Activated CD4-positive, alpha-beta T cell treated with anti-CD3 and anti-CD28 coated beads for 4 hours (primary cell): ENCODE data around the gene DNAAF9.
A peak's percentile ranks its signal among the peaks of the same experiment; 100 is the strongest.
"Not testable (repeated sequence)": the region's sequence is repeated elsewhere in the genome, so short reads cannot be mapped to it uniquely, and the experiment has no call there.

Source experiments
- DNase-seq, 2 donors: peaks; one replicate each; pipeline ENCODE4 v3.0.0-alpha.2; 2020

Gene DNAAF9

GRCh38 chr20:3407040-3407770 is at the start of gene DNAAF9:
DNAAF9 (minus strand) TSS chr20:3407669; CDS start chr20:3407557, 112 bp downstream.
- peak; percentile 40 to 50 for DNase-seq

DNA sequence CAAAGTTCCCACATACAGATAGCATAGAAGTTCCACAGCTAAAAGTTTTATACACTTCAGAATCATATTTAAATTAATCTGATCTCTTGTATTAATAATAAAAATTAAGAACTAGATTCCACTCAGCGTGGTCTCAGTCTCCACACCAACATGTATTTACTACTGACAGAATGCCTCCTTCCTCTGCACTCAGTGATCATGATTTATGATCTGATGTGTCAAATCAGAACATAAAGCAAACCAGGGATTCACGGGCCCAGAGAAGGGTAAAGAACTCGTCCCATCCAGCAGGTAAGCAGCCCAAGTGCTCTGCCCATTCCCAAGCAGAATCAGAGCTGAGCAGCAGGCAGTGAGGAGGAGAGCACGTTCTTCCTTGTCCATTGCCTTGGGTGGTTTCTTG is 49.2 kb upstream of the DNAAF9 start:
- no peak for DNase-seq

- no peak for DNase-seq
These were observed 47.4 kb upstream of the DNAAF9 start for GRCh38 chr20:3454831-3455230.

- no peak for DNase-seq
These were observed 45.2 kb upstream of the DNAAF9 start for GRCh38 chr20:3452690-3453089.

DNA sequence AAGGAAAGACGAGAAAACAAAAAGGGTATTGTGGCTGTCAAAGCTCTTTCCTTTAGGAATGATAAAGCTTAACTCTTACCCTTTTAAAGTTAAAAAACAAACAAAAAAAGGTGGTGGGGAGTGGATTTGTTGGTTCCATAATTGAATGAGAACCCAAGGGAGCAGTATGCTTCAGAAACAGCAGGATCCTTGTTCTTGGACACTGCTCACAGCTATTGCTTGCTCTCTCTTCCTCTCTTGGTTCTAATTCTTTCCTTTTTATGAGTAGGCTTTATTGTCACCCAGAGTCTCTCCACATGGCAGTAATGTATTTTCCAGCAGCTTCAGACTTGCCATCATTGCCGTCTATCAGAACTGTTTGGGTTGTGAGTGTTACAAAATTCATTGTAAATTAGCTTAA is 44.7 kb upstream of the DNAAF9 start:
- no peak for DNase-seq

- DNase-seq: no peak
These were observed 41.9 kb upstream of the DNAAF9 start for GRCh38 chr20:3449319-3449718.

DNA sequence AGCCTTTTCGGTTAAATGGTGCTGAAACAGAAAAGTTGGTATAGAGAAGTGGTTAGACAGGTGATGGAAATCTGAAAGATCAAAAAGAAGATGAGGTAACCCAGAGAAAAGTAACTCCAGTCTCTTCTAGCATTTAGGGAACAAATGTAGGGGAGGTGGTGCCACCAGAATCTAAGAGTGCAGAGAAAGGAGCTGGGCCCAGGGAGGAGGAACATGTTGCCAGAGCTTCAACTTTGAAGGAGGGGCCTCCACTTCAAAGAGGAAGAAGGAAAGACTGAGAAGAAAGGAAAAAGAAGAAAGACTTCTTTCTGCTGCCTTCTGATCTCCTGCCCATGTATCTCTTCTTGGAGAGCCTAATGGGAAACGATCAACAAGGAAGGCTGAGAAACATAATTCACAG is 39.9 kb upstream of the DNAAF9 start:
- no peak for DNase-seq

- DNase-seq: no peak
These were observed 39.3 kb upstream of the DNAAF9 start for GRCh38 chr20:3446779-3447178.

DNA sequence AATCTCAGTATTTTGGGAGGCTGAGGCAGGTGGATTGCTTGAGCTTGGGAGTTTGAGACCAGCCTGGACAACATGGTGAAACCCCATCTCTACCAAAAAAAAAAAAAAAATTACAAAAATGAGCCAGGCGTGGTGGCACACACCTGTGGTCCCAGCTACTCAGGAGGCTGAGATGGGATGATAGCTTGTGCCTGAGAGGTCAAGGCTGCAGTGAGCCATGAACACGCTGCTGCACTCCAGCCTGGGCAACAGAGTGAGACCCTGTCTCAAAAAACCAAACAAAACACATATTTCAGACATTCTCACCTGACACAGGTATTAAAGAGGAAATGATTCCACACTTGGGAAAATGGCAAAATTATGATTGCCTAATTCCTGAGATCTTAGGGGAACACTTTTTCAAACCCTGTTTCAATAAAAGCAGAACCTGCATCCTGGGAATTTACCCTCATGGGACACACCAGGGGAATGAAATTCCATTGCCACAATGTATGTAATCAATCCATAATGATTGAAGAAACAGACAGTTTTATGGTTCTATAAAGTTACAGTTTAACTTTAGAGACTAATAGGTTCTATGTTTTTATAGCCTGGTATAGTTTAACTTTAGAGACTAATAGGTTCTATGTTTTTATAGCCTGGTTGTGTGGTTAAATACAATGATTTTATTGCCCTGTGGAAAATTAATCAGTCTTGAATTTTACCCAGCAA is 29.6 kb upstream of the DNAAF9 start:
- no peak for DNase-seq

DNA sequence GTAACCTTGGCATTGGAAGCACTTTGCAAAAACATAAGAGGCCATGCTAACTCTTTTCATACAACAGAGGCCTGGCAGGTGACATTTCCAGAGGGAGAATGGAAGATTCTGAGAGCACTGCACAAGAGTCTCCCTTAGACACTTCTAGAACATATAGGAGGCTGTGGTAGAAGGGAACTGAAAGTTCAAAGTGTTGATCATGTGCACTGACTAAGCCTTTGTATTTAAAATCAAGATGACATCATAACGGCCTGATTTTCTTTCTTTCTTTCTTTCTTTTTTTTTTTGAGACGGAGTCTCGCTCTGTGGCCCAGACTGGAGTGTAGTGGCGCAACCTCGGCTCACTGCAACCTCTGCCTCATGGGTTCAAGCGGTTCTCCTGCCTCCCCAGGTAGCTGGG is 26.8 kb upstream of the DNAAF9 start:
- no peak for DNase-seq

DNA sequence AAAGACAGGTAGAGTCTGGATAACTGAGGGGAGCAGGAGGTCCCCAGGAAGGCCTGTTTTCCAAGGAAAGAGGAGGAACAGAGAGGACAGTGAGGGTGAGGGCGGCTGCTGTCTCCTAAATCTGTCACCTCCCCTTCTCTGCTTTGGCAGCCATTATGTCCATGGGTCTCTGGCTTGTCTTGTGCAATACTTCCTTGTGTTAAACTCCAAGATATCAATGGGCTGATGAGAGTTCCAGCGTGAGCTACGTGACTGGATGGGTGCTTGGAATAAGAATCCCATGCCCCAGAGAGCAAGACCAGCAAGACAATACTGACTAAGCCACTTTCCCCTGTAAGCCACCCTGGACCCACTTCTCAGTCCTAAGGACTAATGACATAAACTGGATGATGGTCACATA is 26.3 kb upstream of the DNAAF9 start:
- DNase-seq: no peak

DNA sequence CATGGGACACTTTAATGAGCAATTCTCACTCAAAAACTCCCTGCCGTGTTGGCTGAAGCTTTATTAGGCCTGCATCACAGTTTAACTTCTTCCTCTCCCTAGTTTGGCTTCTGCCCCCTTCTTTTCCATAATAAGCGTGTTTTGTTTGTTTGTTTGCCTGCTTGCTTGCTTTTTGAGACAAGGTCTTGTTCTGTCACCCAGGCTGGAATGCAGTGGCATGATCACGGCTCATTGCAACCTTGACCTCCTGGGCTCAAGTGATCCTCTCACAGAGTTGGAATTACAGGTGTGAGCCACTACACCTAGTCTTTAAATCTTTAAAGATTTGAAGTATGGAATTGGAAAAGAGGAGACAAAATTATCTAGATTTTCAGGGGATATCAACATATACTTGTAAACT is 25.4 kb upstream of the DNAAF9 start:
- DNase-seq: no peak

- DNase-seq: no peak
These were observed 23.6 kb upstream of the DNAAF9 start for GRCh38 chr20:3431109-3431508.

DNA sequence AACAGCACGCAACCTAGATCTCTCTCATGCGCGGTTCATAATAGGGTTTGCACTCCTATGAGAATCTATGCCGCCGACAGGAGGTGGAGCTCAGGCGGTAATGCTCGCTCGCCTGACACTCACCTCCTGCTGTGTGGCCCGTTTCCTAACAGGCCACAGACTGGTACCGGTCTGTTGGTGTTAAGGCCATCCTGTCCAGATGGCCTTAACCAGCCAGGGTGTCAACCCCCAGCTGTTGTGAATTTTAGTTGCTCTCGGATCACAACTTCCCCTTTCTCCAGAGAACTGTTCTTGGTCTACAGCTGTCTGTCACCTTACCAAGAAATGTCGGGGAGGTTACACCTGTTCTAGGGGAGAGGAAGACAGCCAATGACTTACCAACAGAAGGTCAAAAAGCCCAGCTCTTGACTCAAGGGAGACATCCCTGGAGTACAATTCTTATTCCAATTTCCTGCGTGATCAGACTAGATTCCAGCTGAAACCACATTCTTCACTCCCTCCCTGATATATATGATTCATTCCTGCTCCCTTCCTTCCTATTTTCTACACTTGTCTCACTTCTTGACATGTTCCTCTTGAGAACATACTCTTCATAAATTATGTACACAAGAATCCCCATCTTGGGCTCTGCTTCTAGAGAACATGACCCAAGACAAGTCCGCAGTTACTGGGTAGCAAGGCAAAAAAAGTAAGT is 23.1 kb upstream of the DNAAF9 start:
- DNase-seq: no peak

- not testable (repeated sequence) for DNase-seq
These were observed 19.3 kb upstream of the DNAAF9 start for GRCh38 chr20:3426766-3427165.

DNA sequence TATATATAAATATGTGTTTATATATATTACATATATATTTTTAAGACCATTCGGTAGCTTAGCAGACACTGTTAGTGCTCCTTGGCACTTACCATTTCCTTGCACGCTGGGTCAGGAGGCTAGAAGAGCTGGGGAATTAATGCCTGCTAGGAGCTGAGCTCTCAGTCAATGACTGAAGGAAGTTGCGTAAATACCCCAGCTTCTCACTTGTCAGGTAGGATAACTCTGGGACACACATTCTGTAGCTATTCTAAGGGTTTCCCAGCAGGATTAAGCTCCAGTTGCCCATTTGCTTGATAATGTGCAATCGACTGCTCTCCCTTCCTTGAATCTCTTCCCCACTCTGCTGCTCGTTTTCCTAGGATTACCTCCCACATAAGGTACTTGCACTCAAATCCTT is 15.7 kb upstream of the DNAAF9 start:
- no peak for DNase-seq

DNA sequence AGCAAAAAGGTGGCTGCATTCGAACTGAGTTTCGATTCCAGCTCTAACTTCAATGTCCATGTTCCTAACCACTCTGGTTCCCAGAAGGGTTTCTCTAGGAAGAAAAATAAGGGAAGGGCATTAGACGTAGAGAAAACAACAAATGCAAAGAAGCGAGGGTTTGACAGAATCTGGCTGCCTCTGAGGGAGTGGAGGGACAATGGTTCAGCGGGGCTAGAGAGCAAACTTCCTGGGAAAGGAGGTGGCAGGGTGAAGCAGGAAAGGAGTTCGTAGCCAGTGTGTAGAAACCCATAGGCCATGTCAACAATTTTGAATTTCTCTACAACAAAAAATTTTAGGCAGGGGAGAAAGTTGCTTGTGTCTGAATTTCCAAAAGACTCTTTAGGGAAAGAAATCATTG is 14.5 kb upstream of the DNAAF9 start:
- no peak for DNase-seq

GRCh38 chr20:3420211-3420707 is 12.8 kb upstream of the DNAAF9 start:
- no peak for DNase-seq

DNA sequence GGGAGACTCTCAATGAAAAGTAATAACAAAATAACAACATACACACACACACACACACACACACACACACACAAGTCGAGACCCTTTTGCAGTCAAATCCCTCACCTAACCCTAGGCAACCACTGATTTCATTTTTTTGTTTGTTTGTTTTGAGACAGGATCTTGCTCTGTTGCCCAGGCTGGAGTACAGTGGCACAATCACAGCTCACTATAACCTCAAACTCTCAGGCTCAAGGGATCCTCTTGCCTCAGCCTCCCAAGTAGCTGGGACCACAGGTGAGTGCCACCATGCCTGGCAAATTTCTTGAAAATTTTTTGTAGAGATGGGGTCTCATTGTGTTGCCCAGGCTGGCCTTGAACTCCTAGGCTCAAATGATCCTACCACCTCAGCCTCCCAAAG is 10.7 kb upstream of the DNAAF9 start:
- DNase-seq: not testable (repeated sequence)

- DNase-seq: no peak
These were observed 6.7 kb upstream of the DNAAF9 start for GRCh38 chr20:3414122-3414521.

DNA sequence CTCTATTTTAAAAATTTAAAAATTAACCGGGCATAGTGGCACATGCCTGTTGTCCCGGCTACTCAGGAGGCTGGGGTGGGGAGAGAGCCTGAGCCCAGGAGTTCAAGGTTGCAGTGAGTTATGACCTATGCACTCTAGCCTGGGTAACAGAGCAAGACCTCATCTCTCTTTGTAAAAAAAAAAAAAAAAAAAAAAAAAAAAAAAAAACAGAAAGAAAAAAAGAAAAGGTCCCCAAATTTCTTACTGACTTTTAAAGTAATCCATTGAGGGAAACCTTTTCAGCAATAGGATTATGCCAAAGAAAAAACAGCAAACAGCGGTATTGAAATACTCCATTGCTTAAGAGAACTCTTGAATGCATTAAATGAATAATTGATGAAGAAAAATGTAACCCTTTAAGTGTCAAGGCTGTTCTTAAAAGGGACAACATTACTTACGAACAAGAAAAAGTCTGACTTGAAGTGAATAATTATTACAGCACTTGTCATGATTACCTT is 6.0 kb upstream of the DNAAF9 start:
- DNase-seq: no peak

DNA sequence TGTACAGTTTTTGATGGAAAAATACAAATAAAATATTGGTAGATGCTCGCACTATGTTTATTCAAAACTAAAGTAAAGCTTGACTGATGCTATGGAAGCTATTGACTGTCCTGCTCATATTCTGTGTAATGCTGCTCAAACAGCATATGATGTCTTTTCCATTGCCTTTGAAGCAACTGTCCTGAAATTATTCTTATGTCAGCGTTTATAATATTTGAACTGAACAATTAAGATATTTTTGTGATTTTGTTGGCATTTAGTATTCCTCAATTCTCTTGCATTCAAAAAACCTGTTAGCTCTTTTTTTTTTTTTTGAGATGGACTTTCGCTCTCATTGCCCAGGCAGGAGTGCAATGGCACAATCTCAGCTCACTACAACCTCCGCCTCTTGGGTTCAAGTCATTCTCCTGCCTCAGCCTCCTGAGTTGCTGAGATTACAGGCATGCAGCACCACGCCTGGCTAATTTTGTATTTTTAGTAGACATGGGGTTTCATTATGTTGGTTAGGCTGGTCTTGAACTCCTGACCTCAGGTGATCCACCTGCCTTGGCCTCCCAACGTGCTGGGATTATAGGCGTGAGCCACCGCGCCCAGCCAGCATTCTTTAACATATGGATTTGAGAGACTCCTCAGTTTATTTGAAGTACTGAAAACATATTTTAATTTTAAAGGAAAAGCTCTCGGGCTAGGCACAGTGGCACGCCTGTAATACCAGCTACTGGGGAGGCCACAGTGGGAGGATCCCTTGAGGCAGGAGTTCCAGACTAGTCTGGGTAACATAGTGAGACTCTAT is 5.3 kb upstream of the DNAAF9 start:
- no peak for DNase-seq

- no peak for DNase-seq
These were observed 3.0 kb upstream of the DNAAF9 start for GRCh38 chr20:3410464-3410863.
